Breast epithelium (tissue), 4 donors: ENCODE measurements around the gene EDNRB. TPM values are rescaled to one million over a fixed set of nuclear protein-coding genes. Genes with fewer than 3 reads are reported as not detected.
A peak's percentile ranks its signal among the peaks of the same experiment; 100 is the strongest.

ENCODE experiments used
- DNase-seq, 2 donors: peaks; one replicate each; pipeline ENCODE4 v3.0.0-alpha.2; 2019; ENCODE audit warnings: low spot score in 2 of 2
- H3K27ac ChIP-seq, 2 donors: fragments of 200-600 bp; sonication (generic) in 1 of 2; one replicate each; pipeline ENCODE4 v1.5.1; 2016 to 2019; ENCODE audit warnings: mild to moderate bottlenecking in 1 of 2
- H3K27me3 ChIP-seq, 2 donors: fragments of 200-600 bp; sonication (generic) in 1 of 2; one replicate each; pipeline versions ENCODE4 v1.5.1 to v1.6.0; 2017 to 2019; ENCODE audit warnings: control low read depth in 1 of 2, mild to moderate bottlenecking in 1 of 2
- H3K36me3 ChIP-seq: fragments of 200-600 bp; one replicate; pipeline ENCODE4 v1.5.1; 2019
- H3K4me1 ChIP-seq, 2 donors: fragments of 200-600 bp; sonication (generic); one replicate each; pipeline ENCODE4 v1.5.1; 2016 to 2019; ENCODE audit warnings: control low read depth in 1 of 2
- H3K4me3 ChIP-seq, 3 donors: fragments of 200-600 bp; sonication (generic); 1 replicate in 2 of 3; 2 replicates in 1 of 3; pipeline ENCODE4 v1.5.1; 2016 to 2019; ENCODE audit warnings: mild to moderate bottlenecking in 3 of 3, moderate library complexity in 2 of 3
- H3K9me3 ChIP-seq, 2 donors: fragments of 200-600 bp; sonication (generic) in 1 of 2; one replicate each; pipeline ENCODE4 v1.5.1; 2016 to 2019; ENCODE audit warnings: control low read depth in 1 of 2
- CTCF ChIP-seq, 3 donors: fragments of 450-650 bp; IDR thresholded peaks; one replicate each; pipeline ENCODE4 v1.5.1; 2016 to 2017; ENCODE audit warnings: antibody characterized with exemption in 3 of 3, mild to moderate bottlenecking in 3 of 3, moderate library complexity in 3 of 3
- POLR2A ChIP-seq: fragments of 450-650 bp; IDR thresholded peaks from one replicate; pipeline ENCODE4 v1.6.1; 2016; ENCODE audit warnings: antibody characterized with exemption, mild to moderate bottlenecking, moderate library complexity
- POLR2AphosphoS5 ChIP-seq, 3 donors: sonication (generic); formaldehyde crosslinking; IDR thresholded peaks; one replicate each; pipeline ENCODE4 v1.6.1; 2017; ENCODE audit warnings: antibody characterized with exemption in 3 of 3
- intact Hi-C: fragments of 100-400 bp; cut with DNase I; formaldehyde crosslinking; loops from one replicate; pipeline ENCODE4 v1.15.1; 2023; ENCODE audit warnings: low total_unique reads
- total RNA-seq, 3 donors: library from RNA; depleted of rRNA; stranded (reverse); fragments of >200 nt; gene quantifications; one replicate each; pipeline ENCODE4 v1.1.0, GENCODE V29; 2016

Gene EDNRB
- total RNA-seq, 3 donors from 2014 or later: 22.8 to 116 (median 106) TPM

- DNase-seq: no peak
- Histone ChIP-seq H3K4me3 (peak overlapping the region; percentile 52 to 72 (median 59)), H3K27me3 (peaks cover 0 to 4% of the 10 kb centered on the region in 2 donors), H3K9me3 (no peaks in the 10 kb centered on the region), H3K36me3 (no peaks in the 10 kb centered on the region), H3K27ac (peak overlapping the region in 1 of 2 donors; percentile 71), H3K4me1 (no peaks in the 10 kb centered on the region)
- TF ChIP-seq POLR2AphosphoS5 (IDR thresholded peaks at IDR 0.05): no peak
- no peak for TF ChIP-seq CTCF (IDR thresholded peaks at IDR 0.05)
- TF ChIP-seq POLR2A: no peak
- intact Hi-C loops: no loop called here
These were observed 2.1 kb downstream of the EDNRB start for GRCh38 chr13:77916488-77916887.

- H3K9me3 ChIP-seq: no peaks in the 10 kb centered on the region
- intact Hi-C loops: no loop called here
- H3K27me3 ChIP-seq: peaks cover 0 to 4% of the 10 kb centered on the region in 2 donors
- no peak for DNase-seq
- H3K27ac ChIP-seq: peak overlapping the region; percentile 18 to 71
- TF ChIP-seq CTCF (IDR thresholded peaks at IDR 0.05): no peak
- peak overlapping the region; percentile 52 to 72 (median 59) for H3K4me3 ChIP-seq
- H3K4me1 ChIP-seq: no peaks in the 10 kb centered on the region
- H3K36me3 ChIP-seq: no peaks in the 10 kb centered on the region
These were observed 2.9 kb downstream of the EDNRB start for GRCh38 chr13:77915686-77916085.

DNA sequence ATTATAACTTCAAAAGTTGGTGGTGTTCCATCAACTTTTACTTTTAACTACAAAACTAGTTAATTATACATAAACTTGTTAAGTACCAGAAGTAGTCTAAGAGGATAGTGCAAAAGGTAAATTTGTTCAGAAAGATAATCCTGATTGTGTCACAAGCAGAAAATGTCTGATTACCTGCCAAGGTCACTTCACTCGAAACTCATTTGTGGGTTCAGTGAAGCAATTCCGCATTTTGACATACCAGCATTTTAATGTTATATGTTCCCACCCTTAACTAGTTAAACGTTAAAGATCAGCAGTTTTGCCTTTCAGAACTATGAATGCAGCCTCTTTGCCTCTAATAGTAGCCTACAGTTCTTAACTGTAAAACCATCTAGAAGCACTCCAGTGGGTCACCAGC lies 5.6 kb downstream of the EDNRB start:
- no peaks in the 10 kb centered on the region for H3K4me1 ChIP-seq
- TF ChIP-seq POLR2A (no peak), POLR2AphosphoS5 (IDR thresholded peaks at IDR 0.05) (no peak), CTCF (IDR thresholded peaks at IDR 0.05) (no peak)
- H3K27ac ChIP-seq: peak overlapping the region in 1 of 2 donors; percentile 40
- intact Hi-C loops: loop anchor here (5.0 kb wide), 1 partner anchor 124 kb away; no protein-coding TSS in a partner anchor
- H3K36me3 ChIP-seq: no peaks in the 10 kb centered on the region
- H3K4me3 ChIP-seq: peak overlapping the region in 1 of 3 donors; percentile 72
- no peaks in the 10 kb centered on the region for H3K9me3 ChIP-seq
- H3K27me3 ChIP-seq: peaks cover 0 to 3% of the 10 kb centered on the region in 2 donors
- DNase-seq: no peak

DNA sequence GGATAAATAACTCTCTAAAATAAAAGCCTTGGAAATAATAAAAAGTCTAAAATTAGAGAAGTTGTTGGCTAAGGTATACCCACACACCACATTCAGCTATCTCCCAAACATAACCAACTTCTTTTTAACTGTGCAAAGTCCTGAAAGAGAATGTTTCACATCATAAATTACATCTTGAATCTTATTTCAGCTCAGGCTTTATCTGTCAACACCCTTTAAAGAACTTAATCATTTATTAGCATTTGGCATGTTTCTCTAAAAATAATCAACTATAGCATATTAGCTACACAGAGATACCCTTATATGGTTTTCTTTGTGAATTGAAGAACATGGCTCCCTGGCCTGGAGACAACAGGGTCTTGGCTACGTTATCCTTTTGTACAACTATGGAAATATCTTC lies 6.9 kb downstream of the EDNRB start:
- peak overlapping the region in 1 of 3 donors; percentile 72 for H3K4me3 ChIP-seq
- H3K27me3 ChIP-seq: no peaks in the 10 kb centered on the region
- no peak overlapping the region for H3K27ac ChIP-seq
- H3K4me1 ChIP-seq: no peaks in the 10 kb centered on the region
- intact Hi-C loops: loop anchor here (5.0 kb wide), 1 partner anchor 126 kb away; no protein-coding TSS in a partner anchor
- no peaks in the 10 kb centered on the region for H3K36me3 ChIP-seq
- TF ChIP-seq POLR2AphosphoS5 (IDR thresholded peaks at IDR 0.05) (no peak), POLR2A (no peak), CTCF (IDR thresholded peaks at IDR 0.05) (no peak)
- DNase-seq: no peak
- no peaks in the 10 kb centered on the region for H3K9me3 ChIP-seq

DNA sequence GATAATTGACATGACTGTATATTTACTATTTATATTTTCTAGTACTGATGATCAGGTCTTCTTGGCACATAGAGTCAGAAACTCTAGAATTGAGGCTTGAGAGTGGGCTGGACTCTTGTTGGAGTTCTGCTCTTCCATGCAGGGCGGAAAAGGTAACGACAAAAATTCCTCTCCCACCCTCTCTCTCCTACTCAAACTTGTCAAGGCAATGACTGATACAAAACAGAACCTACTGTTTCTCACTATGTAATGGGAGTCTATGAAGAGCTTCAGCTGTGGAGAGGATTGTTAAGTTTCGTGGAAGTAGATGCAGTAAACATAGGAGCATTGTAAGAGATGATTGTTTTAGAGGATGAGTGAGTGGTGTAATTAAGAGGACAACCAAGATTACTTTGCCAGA lies 8.8 kb downstream of the EDNRB start:
- intact Hi-C loops: loop anchor here (5.0 kb wide), 1 partner anchor 127 kb away; no protein-coding TSS in a partner anchor
- H3K27ac ChIP-seq: peak overlapping the region; percentile 14 to 68
- H3K36me3 ChIP-seq: no peaks in the 10 kb centered on the region
- H3K27me3 ChIP-seq: no peaks in the 10 kb centered on the region
- no peaks in the 10 kb centered on the region for H3K4me1 ChIP-seq
- H3K4me3 ChIP-seq: peak overlapping the region in 1 of 3 donors; percentile 21
- no peak for TF ChIP-seq POLR2A
- no peak for TF ChIP-seq CTCF (IDR thresholded peaks at IDR 0.05)
- no peak for TF ChIP-seq POLR2AphosphoS5 (IDR thresholded peaks at IDR 0.05)
- no peaks in the 10 kb centered on the region for H3K9me3 ChIP-seq
- no peak for DNase-seq
